Right cardiac atrium (tissue), 5 donors: ENCODE measurements around the gene LDAF1. TPM values are rescaled to one million over a fixed set of nuclear protein-coding genes. Genes with fewer than 3 reads are reported as not detected.
"Not testable (repeated sequence)": the region's sequence is repeated elsewhere in the genome, so short reads cannot be mapped to it uniquely, and the experiment has no call there.

Experiments
- ATAC-seq, 2 donors: fragments of 200-7000 bp; cut with Tn5 transposase; one replicate each; pipeline versions ENCODE4 v1.8.0 to v1.9.1; 2020; ENCODE audit warnings: moderate library complexity in 2 of 2, mild to moderate bottlenecking in 1 of 2
- DNase-seq, 3 donors: peaks; one replicate each; pipeline ENCODE4 v3.0.0-alpha.2; 2020
- H3K27ac ChIP-seq: one replicate; pipeline ENCODE4 v1.5.1; 2013; ENCODE audit warnings: mild to moderate bottlenecking, low read length, control low read depth, moderate library complexity
- H3K27me3 ChIP-seq: one replicate; pipeline ENCODE4 v1.6.1; 2013; ENCODE audit not compliant: control insufficient read depth, insufficient read depth
- H3K4me1 ChIP-seq: one replicate; pipeline ENCODE4 v1.6.1; 2013; ENCODE audit warnings: low read length; ENCODE audit not compliant: control insufficient read depth, insufficient read depth
- H3K4me3 ChIP-seq: one replicate; pipeline ENCODE4 v1.5.1; 2013; ENCODE audit warnings: low read length, control low read depth
- H3K9me3 ChIP-seq: one replicate; pipeline ENCODE4 v1.6.1; 2013; ENCODE audit warnings: low read length; ENCODE audit not compliant: control insufficient read depth
- WGBS: extraction: QIAGEN DNeasy Blood & Tissue Kit; methylation state at CpG from one replicate; pipeline ENCODE4 v1.1.7; 2013; 5-methylcytosine and 5-hydroxymethylcytosine counted together
- intact Hi-C, 4 donors: fragments of 100-400 bp; cut with DNase I; formaldehyde crosslinking; loops; one replicate each; pipeline versions ENCODE4 v1.11.0 to v1.14.0; 2022 to 2023
- polyA plus RNA-seq: library from polyadenylated mRNA; stranded (reverse); fragments of 200-250 nt; gene quantifications from one replicate; pipeline ENCODE4 v1.2.3, GENCODE V29; 2013
- total RNA-seq, 4 donors: library from RNA; stranded (reverse); fragmentation: NEBNext Ultra II Directional; extraction: Animal tissue kit (Norgen Biotek cat#: 25700); gene quantifications; one replicate each; pipeline ENCODE4 v1.2.1, GENCODE V29; 2021
- donor health status: healthy with polysubstance abuse.
- donor health status: DM: no; HTN: yes; CAD: no.
- donor health status: DM: no; HTN: no; CAD: no.
- donor health status: DM: no; HTN: yes; CAD: no; lungs with severe emphysema.
- donor health status: DM: yes; HTN: yes; CAD: no.

Gene LDAF1
- total and polyA plus RNA-seq, 5 donors = 40.5 to 116 (median 76.7) TPM

DNA sequence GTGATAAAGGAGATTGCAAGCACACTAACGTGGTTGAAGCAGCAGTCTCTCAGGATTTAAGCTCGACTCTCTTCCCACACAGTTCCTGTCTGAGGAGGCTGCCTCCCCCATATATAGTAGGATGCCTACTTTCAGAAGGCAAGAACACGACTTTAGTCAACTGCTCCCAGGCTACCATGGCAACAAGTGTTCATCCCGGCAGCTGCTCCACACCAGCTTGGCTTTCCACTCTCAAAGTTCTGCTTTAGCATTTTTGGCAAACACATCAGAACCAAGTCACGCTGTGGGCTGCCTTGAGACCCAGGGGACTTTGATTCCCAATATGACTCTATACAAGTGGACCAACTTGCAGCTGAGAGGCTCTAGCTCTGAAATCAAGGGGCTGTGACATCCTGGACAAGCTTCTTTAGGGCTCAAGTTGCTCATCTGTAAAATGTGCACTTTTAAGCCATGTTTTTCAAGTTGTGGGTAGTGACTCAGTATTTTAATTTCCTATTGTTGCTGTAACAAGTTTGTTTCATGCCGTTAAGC is 36.4 kb downstream of the LDAF1 start:
- ATAC-seq = no peak
- no peak overlapping the region for H3K27ac ChIP-seq
- WGBS = 36% methylated on average over 6 of the region's 6 CpGs

DNA sequence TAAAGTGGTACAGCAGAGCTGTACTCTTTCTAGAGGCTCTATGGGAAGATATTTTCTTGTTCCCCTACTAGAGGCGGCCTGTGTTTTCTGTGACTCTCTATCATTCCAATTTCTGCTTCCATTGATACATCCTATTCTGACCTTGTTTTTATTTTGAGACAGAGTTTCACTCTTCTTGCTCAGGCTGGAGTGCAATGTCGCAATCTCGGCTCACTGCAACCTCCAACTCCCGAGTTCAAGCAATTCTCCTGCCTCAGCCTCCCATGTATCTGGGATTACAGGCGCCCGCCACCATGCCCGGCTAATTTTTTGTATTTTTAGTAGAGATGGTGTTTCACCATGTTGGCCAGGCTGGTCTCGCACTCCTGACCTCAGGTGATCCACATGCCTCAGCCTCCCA is 36.9 kb downstream of the LDAF1 start:
- H3K27me3 ChIP-seq, H3K4me3 ChIP-seq, intact Hi-C loops, ATAC-seq, DNase-seq, H3K27ac ChIP-seq, H3K9me3 ChIP-seq, H3K4me1 ChIP-seq: not testable (repeated sequence)
- 92% methylated on average over 8 of the region's 8 CpGs for WGBS

More for the DNA sequence above, 36.4 kb downstream of the LDAF1 start:
- Histone ChIP-seq H3K9me3 (no peaks in the 10 kb centered on the region), H3K4me1 (no peaks in the 10 kb centered on the region), H3K27me3 (no peaks in the 10 kb centered on the region), H3K4me3 (no peak overlapping the region)
- DNase-seq = no peak
- intact Hi-C loops = no loop called here

DNA sequence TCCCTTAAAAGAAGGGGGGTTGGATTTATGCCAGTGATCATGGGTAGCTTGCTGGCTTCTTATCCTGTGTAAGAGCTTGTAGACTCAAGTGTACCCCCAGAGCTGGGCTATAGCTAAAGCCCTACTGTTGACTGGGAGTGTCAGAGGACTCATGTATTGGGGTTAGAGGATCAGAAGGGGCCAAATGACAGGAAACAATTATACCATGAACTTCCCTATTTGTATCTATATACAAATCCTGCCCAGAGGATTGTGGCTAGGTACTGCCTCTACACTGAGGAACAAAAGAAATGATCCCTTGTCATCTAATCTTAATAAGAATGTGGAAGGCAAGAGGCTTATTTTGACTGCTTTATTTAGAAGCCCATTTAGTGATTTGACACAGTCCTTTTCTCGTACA is 38.6 kb downstream of the LDAF1 start:
- intact Hi-C loops = no loop called here
- ATAC-seq = no peak
- no peak overlapping the region for H3K27ac ChIP-seq
- 72% methylated on average over 1 of the region's 1 CpG for WGBS
- no peaks in the 10 kb centered on the region for H3K9me3 ChIP-seq
- no peak overlapping the region for H3K4me3 ChIP-seq
- no peaks in the 10 kb centered on the region for H3K4me1 ChIP-seq
- H3K27me3 ChIP-seq = no peaks in the 10 kb centered on the region
- no peak for DNase-seq

DNA sequence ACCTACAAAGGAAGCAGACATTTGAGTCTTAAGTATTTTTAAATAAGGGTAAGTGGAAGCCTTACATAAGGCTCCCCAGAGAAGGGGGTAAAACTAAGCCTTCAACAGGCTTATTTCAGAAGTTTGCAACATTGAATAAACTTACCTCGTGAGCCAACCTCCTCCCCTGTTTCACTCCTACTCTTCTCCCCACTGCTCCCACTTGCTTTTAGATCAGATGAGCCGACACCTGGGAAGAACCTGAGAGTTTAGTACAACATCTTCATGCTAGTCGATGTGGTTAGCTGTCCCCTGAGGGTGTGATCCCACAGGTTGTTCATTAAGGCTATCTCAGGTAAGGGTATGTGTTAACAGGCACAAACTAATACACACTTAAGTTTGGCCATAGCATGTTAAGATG is 39.1 kb downstream of the LDAF1 start:
- no peak overlapping the region for H3K27ac ChIP-seq

DNA sequence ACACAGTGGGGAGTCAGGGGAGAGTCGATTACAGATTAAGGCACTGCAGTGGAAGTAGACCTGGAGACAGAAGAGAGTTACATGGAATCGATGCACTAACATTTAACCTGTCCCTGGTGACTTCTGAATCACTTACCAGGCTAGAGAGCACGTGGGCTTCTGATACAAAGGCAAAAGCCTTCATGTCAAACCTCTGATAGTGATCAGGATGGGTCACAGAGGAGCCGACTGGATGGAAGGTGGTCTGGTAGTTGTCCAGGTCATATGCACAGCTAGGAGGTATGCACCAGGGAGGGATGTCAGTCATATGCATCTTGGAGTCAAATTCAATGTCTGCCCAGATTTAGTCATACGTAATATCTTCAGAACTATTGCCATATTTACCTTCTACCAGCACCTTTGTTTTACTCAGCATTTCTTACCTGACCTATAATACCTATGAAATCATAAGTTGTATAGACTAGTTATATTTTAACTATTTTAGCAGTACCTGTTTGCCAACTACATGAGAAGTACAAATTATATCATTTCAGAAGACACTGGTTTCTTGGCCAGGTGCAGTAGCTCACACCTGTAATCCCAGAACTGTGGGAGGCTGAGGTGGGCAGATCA is 41.2 kb downstream of the LDAF1 start:
- 72% methylated on average over 5 of the region's 5 CpGs for WGBS
- intact Hi-C loops = no loop called here
- no peaks in the 10 kb centered on the region for H3K9me3 ChIP-seq
- H3K27me3 ChIP-seq = no peaks in the 10 kb centered on the region
- no peak overlapping the region for H3K4me3 ChIP-seq
- no peak overlapping the region for H3K27ac ChIP-seq
- ATAC-seq (no peak), DNase-seq (no peak)
- no peaks in the 10 kb centered on the region for H3K4me1 ChIP-seq

More for the DNA sequence above, 39.1 kb downstream of the LDAF1 start:
- intact Hi-C loops = no loop called here
- H3K4me1 ChIP-seq = no peaks in the 10 kb centered on the region
- H3K9me3 ChIP-seq = no peaks in the 10 kb centered on the region
- H3K27me3 ChIP-seq = no peaks in the 10 kb centered on the region
- DNase-seq (no peak), ATAC-seq (no peak)
- no peak overlapping the region for H3K4me3 ChIP-seq
- WGBS = 81% methylated on average over 3 of the region's 3 CpGs

DNA sequence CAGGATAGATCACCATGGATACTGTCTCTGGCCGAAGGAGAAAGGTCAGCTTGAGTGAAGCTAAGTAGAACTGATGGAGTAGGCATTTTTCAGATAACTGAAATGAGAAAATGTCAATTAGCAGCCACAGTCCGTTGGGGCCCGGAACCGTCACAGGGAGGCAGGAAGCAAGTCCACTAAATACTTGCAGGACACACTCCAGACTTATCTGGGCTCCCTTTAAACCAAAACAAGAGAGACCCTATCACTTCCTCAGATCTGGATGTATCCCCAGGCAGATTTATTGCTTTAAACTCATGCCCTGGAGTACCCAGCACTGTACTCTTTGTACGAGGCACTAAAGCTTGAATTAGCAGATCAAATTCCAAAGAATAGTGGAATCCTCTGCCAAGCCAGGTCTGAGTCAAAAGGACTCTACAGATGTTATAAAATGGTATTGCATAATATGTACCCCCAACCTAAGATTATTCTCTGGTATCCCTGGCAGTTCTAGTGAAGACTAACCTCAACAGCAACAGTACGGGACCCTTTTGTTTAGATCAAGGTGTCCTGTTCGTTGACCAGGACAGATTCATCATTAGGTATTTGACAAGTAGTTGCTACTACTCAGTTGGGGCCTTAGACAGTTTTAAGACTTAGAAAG is 44.8 kb downstream of the LDAF1 start:
- no peak for DNase-seq
- Histone ChIP-seq H3K9me3 (no peaks in the 10 kb centered on the region), H3K4me1 (no peaks in the 10 kb centered on the region), H3K27me3 (no peaks in the 10 kb centered on the region), H3K4me3 (no peak overlapping the region), H3K27ac (no peak overlapping the region)
- intact Hi-C loops = no loop called here
- WGBS = 63% methylated on average over 7 of the region's 7 CpGs
- no peak for ATAC-seq

DNA sequence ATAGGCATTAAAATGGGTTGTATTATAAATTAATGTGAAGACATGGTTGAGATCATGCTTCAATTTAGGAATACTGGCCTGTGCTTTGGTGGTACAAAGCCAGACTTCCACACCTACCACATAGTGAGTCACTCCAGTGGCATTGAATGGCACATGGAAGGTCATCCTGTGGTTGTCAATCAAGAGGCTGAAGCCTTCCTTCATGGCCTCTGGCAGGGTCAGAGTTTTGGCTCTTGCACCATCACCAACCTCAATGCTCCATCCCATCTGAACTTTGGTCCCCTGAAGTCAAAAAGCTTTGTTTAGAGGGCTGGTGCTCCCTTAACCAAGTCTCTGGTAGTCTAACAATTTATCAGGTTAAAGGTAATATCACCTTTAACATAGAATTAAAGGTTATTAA is 46.8 kb downstream of the LDAF1 start:
- intact Hi-C loops = no loop called here

DNA sequence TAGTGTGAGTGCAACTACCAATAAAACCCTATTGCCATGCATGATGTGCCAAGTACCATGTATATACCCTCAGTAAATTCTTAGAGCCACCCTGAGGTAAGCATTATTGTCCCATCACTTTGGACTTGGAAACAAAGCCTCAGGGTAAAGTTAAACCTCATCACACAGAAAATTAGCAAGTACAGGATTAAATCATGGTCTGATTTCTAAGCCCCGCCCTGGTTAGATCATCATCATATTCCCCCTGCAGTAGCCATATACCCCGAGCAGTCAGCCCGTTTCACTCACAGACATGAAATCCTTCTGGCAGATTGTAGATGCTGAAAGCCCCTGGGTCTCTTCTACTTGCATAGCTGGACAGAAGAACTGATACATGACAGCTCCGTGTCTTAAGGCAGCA is 48.1 kb downstream of the LDAF1 start:
- DNase-seq (no peak), ATAC-seq (no peak)
- Histone ChIP-seq H3K27me3 (no peaks in the 10 kb centered on the region), H3K9me3 (no peaks in the 10 kb centered on the region), H3K4me1 (no peaks in the 10 kb centered on the region), H3K27ac (no peak overlapping the region), H3K4me3 (no peak overlapping the region)
- WGBS = 83% methylated on average over 4 of the region's 4 CpGs
- intact Hi-C loops = no loop called here

More for the DNA sequence above, 46.8 kb downstream of the LDAF1 start:
- DNase-seq (no peak), ATAC-seq (no peak)
- Histone ChIP-seq H3K4me3 (no peak overlapping the region), H3K27ac (no peak overlapping the region), H3K27me3 (no peaks in the 10 kb centered on the region), H3K4me1 (no peaks in the 10 kb centered on the region), H3K9me3 (no peaks in the 10 kb centered on the region)

DNA sequence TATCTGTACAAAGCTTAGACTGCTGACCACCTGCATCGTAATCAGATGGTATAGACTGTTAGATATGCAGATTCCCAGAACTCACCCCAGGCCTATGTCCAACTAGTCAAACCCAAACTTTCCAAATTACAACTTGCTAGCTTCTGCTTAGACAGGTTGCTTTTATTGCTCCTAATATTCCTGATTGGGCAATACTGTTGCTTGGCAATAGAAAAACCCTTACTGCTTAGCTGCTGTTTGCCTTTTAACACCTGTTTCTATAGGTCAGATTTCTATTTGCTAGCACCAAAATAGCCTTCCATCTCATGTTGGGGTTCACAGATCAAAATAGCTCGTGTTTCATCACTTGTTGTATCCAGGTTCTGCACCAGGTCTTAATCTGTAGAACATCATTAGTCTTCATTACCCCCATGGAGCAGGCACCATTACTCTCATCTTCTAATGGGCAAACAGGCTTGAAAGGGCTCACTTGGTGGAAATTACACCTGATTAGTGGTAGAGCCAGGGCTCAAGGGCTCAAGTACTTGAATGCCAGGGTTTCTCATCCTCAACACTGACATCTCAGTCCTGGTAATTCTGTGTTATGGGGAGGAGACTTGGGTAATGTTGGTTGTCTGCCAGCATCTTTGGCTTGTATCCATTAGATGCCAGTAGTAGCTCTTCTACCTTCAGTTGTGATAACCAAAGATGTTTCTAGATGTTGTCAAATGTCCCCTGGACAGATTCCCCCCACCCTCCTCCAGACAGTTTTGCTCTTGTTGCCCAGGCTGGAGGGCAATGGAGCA is 50.2 kb downstream of the LDAF1 start:
- no peak overlapping the region for H3K4me3 ChIP-seq
- no peak overlapping the region for H3K27ac ChIP-seq
- 71% methylated on average over 2 of the region's 2 CpGs for WGBS
- H3K27me3 ChIP-seq = no peaks in the 10 kb centered on the region
- H3K9me3 ChIP-seq = no peaks in the 10 kb centered on the region
- ATAC-seq (no peak), DNase-seq (no peak)
- intact Hi-C loops = no loop called here
- no peaks in the 10 kb centered on the region for H3K4me1 ChIP-seq

DNA sequence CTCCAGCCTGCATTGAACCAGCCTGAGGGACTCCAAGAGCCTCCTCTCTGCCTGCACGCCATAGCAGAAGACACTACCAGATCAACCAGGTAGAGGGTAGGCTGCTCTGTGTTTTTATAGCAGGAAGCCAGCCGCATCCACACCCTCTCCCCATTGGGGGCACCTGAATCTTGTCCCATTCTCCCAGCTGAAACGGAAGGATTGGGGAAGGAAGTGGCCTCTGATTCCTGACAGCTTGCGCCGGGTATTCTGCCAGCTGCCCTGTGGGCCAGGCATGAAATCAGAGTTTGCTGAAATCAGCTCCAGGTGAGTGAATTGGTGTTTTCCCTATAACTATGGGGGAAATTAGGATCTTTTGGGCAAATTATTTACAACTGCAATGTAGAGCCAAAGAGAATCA is 53.0 kb downstream of the LDAF1 start, which contains the start of gene ZP2:
ZP2 (minus strand) TSS at position 89 of the 400 bp plus-strand sequence; CDS start at position 62, 27 bp downstream.
- 64% methylated on average over 5 of the region's 5 CpGs for WGBS
- intact Hi-C loops = no loop called here
- H3K4me1 ChIP-seq = no peaks in the 10 kb centered on the region
- no peak within 1 kb of the TSS for H3K4me3 ChIP-seq
- ATAC-seq = no peak
- H3K27me3 ChIP-seq = no peaks in the 10 kb centered on the region
- no peaks in the 10 kb centered on the region for H3K9me3 ChIP-seq
- DNase-seq = no peak
- no peak within 1 kb of the TSS for H3K27ac ChIP-seq

DNA sequence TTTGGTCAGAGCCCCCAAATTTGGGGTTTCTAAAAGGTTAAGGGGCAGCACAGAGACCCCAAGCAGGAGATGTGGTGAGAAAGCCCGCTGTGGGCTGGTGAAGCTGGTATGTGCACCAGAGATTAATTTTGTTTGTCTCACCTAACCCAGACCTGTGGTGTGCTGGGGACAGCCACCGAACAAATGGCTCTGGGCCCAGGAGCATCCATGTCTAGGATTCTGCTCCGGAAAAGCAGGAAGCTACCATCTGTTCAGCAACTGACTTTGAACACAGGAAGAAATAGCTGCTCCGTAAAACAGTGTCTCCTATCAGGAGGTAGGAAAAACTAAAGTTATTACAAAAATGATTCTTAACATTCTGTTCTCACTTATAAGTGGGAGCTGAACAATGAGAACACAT is 55.6 kb downstream of the LDAF1 start:
- DNase-seq = no peak
- H3K27me3 ChIP-seq = no peaks in the 10 kb centered on the region
- ATAC-seq = no peak
- no peaks in the 10 kb centered on the region for H3K4me1 ChIP-seq
- WGBS = 70% methylated on average over 4 of the region's 4 CpGs
- no peak overlapping the region for H3K4me3 ChIP-seq
- H3K27ac ChIP-seq = no peak overlapping the region
- intact Hi-C loops = no loop called here
- H3K9me3 ChIP-seq = no peaks in the 10 kb centered on the region
